HG03135 (cell line): ENCODE data around the gene VEGFD.
"Not testable (repeated sequence)": the region's sequence is repeated elsewhere in the genome, so short reads cannot be mapped to it uniquely, and the experiment has no call there.

Experiments used
- ATAC-seq: cut with Tn5 transposase; IDR thresholded peaks from one replicate; pipeline ENCODE4 v1.9.1; 2021; ENCODE audit warnings: mild to moderate bottlenecking, moderate library complexity; ENCODE audit not compliant: unreplicated experiment

The VEGFD gene

DNA sequence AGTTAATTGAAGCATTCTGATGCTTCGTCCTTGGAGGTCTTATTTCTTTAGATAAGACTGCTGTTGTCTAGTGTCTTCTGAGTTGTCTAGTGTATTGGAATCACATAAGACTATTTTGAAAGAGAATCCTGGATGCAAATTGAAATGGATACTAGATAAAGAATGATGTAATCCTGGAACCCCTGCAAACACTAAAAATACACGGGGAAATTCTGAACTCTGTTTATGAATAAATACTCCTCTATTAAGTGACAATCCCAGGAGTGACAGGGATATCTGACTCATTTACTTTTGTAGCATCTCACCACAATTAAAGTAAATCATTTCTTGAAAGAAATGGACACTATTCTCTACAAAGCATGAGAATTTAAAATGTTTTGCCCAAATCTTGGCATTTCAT lies 69.7 kb downstream of the VEGFD start:
- ATAC-seq: no peak

DNA sequence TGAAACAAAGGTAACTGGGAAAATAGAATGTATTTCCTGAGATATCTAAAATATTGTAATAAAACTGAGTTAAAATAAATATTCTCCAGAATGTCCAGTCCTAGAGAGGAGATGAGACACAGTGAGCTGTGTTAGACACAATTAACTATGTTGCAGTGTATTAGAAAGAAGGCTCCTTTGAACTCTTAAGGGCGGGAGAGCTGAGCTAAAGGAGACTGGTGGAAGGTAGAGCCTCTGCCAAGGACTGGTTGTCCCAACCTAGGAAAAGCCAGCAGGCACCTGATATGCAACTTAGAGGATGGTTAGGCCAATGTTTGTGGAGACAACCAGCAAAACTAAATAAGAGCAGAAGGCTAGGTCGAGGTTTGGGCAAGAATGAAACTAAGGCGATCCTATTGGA lies 73.1 kb downstream of the VEGFD start:
- no peak for ATAC-seq

DNA sequence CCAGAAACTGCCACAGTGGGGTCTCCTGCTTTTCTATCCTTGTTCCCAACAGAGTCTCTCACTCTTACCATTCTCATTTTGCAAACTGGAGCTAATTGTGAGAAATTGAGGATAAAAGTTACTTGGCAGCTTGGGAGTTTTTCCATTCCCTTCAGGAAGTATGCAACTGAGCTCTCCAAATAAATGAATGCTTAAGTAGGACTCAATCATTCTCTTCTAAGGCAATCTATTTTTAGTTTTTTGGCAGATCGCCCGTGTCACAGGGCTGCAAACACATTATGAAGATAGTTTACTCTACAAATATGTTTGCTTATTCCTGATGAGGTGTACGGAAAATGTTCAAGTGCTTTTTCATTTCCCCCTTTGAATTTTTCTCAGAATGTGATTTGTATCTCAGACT lies 74.1 kb downstream of the VEGFD start:
- ATAC-seq: no peak

DNA sequence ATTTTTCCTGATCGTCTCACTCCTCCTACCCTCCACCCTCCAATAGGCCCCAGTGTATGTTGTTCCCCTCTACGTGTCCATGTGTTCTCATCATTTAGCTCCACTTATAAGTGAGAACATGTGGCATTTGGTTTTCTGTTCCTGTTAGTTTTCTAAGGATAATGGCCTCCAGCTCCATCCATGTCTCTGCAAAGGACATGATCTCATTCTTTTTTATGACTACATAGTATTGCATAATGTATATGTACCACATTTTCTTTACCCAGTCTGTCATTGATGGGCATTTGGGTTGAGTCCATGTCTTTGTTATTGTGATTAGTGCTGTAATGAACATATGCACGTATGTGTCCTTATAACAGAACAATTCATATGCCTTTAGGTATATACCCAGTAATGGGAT lies 78.3 kb downstream of the VEGFD start:
- ATAC-seq: not testable (repeated sequence)

DNA sequence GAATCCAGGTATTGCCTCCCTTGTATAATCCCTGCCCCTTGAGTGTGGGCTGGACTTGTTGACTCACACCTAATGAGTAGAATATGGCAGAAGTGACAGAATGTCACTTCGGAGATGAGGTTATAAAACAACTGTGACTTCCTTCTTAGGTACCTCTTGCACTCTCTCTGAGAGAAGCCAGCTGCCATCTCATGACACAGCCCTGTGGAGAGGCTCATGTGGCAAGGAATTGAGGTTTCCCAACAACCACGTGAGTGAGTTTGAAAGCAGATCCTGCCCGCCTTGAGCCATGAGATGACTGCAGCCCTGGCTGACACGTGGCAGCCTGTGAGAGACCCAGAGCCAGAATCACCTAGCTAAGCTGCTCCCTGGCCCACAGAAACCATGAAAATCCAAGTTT lies 82.3 kb downstream of the VEGFD start:
- no peak for ATAC-seq

DNA sequence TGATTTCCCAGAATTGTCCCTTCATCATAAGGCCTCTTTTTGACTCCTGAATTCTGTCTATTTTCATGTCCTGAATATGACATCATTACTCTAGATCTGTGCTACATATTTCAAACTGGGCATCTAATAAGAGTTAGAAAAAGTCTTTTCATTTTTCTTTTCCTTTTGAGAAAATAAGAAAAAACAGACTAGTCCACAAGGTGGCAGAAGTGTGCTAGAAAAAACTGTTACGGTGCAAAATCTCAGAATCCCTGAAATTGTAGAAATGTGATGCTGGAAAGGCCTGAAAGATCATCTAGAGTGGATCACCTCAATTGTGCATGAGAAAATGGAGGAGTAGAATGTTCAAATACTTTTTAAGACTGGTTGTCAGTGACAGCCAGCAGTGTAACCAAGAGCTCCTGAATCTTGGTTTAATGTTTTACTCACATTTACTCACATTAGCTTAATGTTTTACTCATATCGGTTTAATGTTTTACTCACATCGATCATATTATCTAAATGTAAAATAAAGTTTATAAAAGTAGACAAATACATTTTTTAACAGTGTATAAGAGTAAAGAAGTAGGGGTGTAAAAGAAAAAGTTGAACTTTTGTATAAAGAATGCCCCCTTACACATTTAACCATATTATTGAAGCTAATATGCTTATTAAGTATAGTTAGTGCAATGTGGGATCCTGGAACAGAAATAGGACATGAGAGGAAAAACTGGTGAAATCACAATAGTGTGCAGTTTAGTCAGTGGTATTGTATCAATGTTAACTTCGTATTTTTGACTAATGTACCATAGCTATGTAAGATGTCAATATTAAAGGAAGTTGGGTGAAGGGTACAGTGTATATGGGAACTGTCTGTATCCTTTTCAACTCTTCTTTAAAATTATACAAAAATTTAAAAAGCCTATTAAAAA lies 84.0 kb downstream of the VEGFD start:
- no peak for ATAC-seq

DNA sequence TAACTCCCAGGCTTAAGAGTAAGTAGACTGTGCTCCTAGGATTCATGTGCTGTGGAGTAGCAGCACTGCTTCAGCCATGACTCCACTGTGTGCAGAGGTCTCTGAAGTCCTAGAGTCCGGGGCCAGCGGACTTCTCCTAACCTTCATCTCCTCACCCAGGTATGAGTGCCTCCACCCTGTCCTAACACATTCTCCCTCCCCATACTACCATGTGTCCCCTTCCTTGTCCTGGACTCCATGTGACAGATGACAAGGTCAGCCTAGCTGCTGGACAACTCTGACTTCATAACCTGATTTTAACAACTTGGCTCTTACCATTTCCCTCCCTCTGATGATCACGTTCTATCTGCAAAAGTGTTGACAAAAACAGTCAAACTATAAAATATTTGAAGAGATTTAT lies 85.4 kb downstream of the VEGFD start:
- ATAC-seq: no peak

DNA sequence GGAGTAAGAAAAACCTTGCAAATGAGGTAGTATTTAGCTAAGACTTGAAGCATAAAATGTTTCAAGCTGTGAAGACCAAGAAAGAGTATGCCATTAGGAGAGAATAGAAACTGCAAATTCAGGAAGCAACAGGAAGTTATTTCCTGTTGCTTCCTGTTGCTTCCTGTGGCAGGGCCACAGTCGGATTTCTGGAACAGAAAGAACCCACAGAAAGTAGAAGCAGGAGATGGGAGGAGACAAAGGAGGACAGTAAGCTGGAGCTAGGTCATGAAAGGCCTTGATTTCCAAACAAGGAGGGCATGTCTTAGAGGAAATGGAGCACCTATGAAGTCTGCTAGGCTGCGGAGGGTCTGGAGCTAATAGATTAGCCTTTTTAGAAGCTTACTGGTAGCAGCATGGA lies 86.0 kb downstream of the VEGFD start:
- no peak for ATAC-seq
